ENCODE results near the gene EFCAB14. TPM values are rescaled to one million over a fixed set of nuclear protein-coding genes. Genes with fewer than 3 reads are reported as not detected.

The EFCAB14 gene
- total RNA-seq (2021; fragmentation: NEBNext Ultra II Directional; extraction: Animal tissue kit (Norgen Biotek cat#: 25700)): 10 to 100 TPM; 60.6 to 69.7 (median 66.4) TPM
- long read RNA-seq, full-length matches to known transcripts: 11 of 49 reads
- long read RNA-seq, partial matches to known transcripts: 11 of 49 reads
- long read RNA-seq, other reads (novel, unspliced or antisense): 27 of 49 reads

GRCh38 chr1:46718727-46719622 is at the start of gene EFCAB14:
EFCAB14 (minus strand) TSS chr1:46719114; CDS start chr1:46718087, 1,027 bp downstream.
- peak; percentile 84 for DNase-seq
- Mint-ChIP-seq H3K4me1 (ENCODE audit: low read depth) (peaks cover 29% of the 10 kb centered on the region), H3K27ac (peak within 1 kb of the TSS; percentile 85), H3K36me3 (ENCODE audit: low read depth) (peaks cover 11% of the 10 kb centered on the region), H3K27me3 (ENCODE audit: insufficient read depth) (peaks cover 3% of the 10 kb centered on the region; the same call in 1 of the 2 replicates), H3K4me3 (peak within 1 kb of the TSS; percentile 98), H3K9me3 (no peaks in the 10 kb centered on the region)
- TF ChIP-seq CTCF (IDR thresholded peaks at IDR 0.05): no peak

- no peak overlapping the region for H3K4me3 Mint-ChIP-seq
- H3K36me3 Mint-ChIP-seq (ENCODE audit: low read depth): no peaks in the 10 kb centered on the region
- no peak overlapping the region for H3K27ac Mint-ChIP-seq
- no peaks in the 10 kb centered on the region; the same call in 1 of the 2 replicates for H3K27me3 Mint-ChIP-seq (ENCODE audit: insufficient read depth)
- peaks cover 33% of the 10 kb centered on the region for H3K9me3 Mint-ChIP-seq
- no peaks in the 10 kb centered on the region for H3K4me1 Mint-ChIP-seq (ENCODE audit: low read depth)
- no peak for DNase-seq
- TF ChIP-seq CTCF (IDR thresholded peaks at IDR 0.05): no peak
Measured at GRCh38 chr1:46768445-46768844, 49.5 kb upstream of the EFCAB14 start.

- Mint-ChIP-seq H3K4me1 (ENCODE audit: low read depth) (no peaks in the 10 kb centered on the region), H3K27me3 (ENCODE audit: insufficient read depth) (peaks cover 2% of the 10 kb centered on the region), H3K27ac (no peak overlapping the region), H3K36me3 (ENCODE audit: low read depth) (no peaks in the 10 kb centered on the region), H3K9me3 (peaks cover 33% of the 10 kb centered on the region), H3K4me3 (no peak overlapping the region)
- no peak for TF ChIP-seq CTCF (IDR thresholded peaks at IDR 0.05)
- no peak for DNase-seq
Measured at GRCh38 chr1:46767649-46768282, 48.9 kb upstream of the EFCAB14 start.

- DNase-seq: no peak
- TF ChIP-seq CTCF (IDR thresholded peaks at IDR 0.05): no peak
- Mint-ChIP-seq H3K4me1 (ENCODE audit: low read depth) (no peaks in the 10 kb centered on the region), H3K27ac (no peak overlapping the region), H3K4me3 (no peak overlapping the region), H3K27me3 (ENCODE audit: insufficient read depth) (peaks cover 2% of the 10 kb centered on the region; the same call in 1 of the 2 replicates), H3K36me3 (ENCODE audit: low read depth) (no peaks in the 10 kb centered on the region), H3K9me3 (peaks cover 13% of the 10 kb centered on the region)
Measured at GRCh38 chr1:46764402-46764801, 45.5 kb upstream of the EFCAB14 start.

- H3K4me1 Mint-ChIP-seq (ENCODE audit: low read depth): no peaks in the 10 kb centered on the region
- H3K9me3 Mint-ChIP-seq: no peaks in the 10 kb centered on the region
- H3K36me3 Mint-ChIP-seq (ENCODE audit: low read depth): no peaks in the 10 kb centered on the region
- no peak overlapping the region for H3K4me3 Mint-ChIP-seq
- peaks cover 2% of the 10 kb centered on the region; the same call in 1 of the 2 replicates for H3K27me3 Mint-ChIP-seq (ENCODE audit: insufficient read depth)
- no peak for DNase-seq
- TF ChIP-seq CTCF (IDR thresholded peaks at IDR 0.05): no peak
- no peak overlapping the region for H3K27ac Mint-ChIP-seq
Measured at GRCh38 chr1:46761740-46762139, 42.8 kb upstream of the EFCAB14 start.

Measured in HFFc6 (cell line).